Urinary bladder (tissue), 4 donors: ENCODE measurements around the gene SNX30. TPM values are rescaled to one million over a fixed set of nuclear protein-coding genes. Genes with fewer than 3 reads are reported as not detected.
A peak's percentile ranks its signal among the peaks of the same experiment; 100 is the strongest.

ENCODE experiments used
- DNase-seq: peaks from one replicate; pipeline ENCODE4 v3.0.0-alpha.2; 2015; ENCODE audit errors: extremely low spot score
- H3K27ac ChIP-seq: one replicate; pipeline ENCODE4 v1.5.1; 2013; ENCODE audit warnings: low read depth, mild to moderate bottlenecking, moderate library complexity
- H3K36me3 ChIP-seq: one replicate; pipeline ENCODE4 v1.6.1; 2013; ENCODE audit warnings: mild to moderate bottlenecking, moderate library complexity; ENCODE audit not compliant: insufficient read depth
- H3K4me1 ChIP-seq: one replicate; pipeline ENCODE4 v1.6.1; 2013; ENCODE audit warnings: mild to moderate bottlenecking, moderate library complexity; ENCODE audit not compliant: insufficient read depth
- H3K4me3 ChIP-seq: one replicate; pipeline ENCODE4 v1.5.1; 2013; ENCODE audit warnings: low read depth, low read length
- WGBS: extraction: QIAGEN DNeasy Blood & Tissue Kit; methylation state at CpG from one replicate; pipeline ENCODE4 v1.1.7; 2013; 5-methylcytosine and 5-hydroxymethylcytosine counted together
- polyA plus RNA-seq: library from polyadenylated mRNA; stranded (reverse); fragments of 200-250 nt; gene quantifications from one replicate; pipeline ENCODE4 v1.2.3, GENCODE V29; 2013
- total RNA-seq: library from RNA; depleted of rRNA; stranded (reverse); fragments of >200 nt; gene quantifications from one replicate; pipeline ENCODE4 v1.2.3, GENCODE V29; 2014
- donor health status: healthy with polysubstance abuse.
- donor health status: healthy.

The SNX30 gene
- total and polyA plus RNA-seq, 2 donors = 4.5 to 20.7 TPM

DNA sequence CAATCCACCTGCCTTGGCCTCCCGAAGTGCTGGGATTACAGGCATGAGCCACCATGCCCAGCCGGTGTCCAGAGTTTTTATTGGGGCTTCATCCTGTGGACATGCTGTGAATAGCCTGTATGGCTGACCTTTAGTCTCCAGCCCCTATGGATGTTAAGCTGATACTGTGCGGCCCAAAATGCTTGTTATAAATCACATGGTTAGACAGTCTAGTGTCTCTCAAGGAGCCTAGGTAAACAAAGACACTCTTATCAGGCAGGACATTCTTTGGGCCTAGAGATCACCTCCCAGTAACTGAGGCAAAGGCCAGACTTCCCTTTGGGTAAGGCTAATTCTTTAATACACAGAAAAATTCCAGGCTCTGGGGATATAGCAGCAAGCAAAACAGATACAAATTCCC is 162.1 kb downstream of the SNX30 start:
- WGBS = 82% methylated on average over 3 of the region's 3 CpGs

DNA sequence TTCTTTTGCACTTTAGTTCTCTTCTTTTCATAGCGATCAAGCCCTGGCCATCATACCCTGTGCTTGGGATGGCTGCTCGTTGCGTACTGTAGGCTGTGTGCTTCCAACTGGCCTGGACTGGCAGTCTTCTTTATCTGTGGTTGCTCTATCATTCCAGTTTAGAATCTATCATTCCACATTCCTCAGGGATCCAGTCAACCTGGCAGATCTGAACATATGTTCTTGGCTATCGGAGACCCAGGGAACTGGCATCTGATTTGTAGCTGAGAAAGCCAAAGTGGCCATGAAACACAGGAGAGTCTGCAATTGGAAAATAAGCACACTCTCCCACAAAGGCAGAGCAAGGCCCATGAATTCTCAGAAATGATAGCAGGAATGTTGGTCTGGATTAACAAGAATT is 162.8 kb downstream of the SNX30 start:
- 87% methylated on average over 4 of the region's 4 CpGs for WGBS
- no peak for DNase-seq
- H3K27ac ChIP-seq = no peak overlapping the region
- no peaks in the 10 kb centered on the region for H3K4me1 ChIP-seq
- no peaks in the 10 kb centered on the region for H3K36me3 ChIP-seq
- no peak overlapping the region for H3K4me3 ChIP-seq

More for the DNA sequence above, 162.1 kb downstream of the SNX30 start:
- H3K4me3 ChIP-seq = no peak overlapping the region
- H3K4me1 ChIP-seq = no peaks in the 10 kb centered on the region
- DNase-seq = no peak
- H3K36me3 ChIP-seq = no peaks in the 10 kb centered on the region
- no peak overlapping the region for H3K27ac ChIP-seq

DNA sequence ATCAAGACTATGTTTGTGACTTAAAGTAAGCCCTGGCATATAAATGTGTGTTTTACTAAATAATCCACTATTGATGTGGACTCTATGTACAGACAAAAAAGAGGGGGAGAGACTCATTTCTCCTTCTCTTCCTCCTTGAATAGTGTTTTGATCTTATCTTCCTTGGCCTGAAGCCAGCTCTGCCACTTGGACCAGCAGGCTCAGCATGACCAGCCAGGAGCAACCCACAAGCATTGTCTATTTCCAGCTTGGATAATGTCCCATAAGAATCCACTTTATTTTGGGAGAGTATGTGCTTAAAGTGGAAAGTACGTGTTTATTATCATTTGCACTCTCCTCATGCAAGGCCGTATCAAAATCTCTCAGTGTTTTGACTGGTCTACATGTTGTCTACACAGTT is 164.0 kb downstream of the SNX30 start:
- Histone ChIP-seq H3K36me3 (no peaks in the 10 kb centered on the region), H3K4me3 (no peak overlapping the region), H3K4me1 (no peaks in the 10 kb centered on the region), H3K27ac (no peak overlapping the region)
- peak; percentile 47 for DNase-seq
- WGBS = 51% methylated on average over 2 of the region's 2 CpGs

DNA sequence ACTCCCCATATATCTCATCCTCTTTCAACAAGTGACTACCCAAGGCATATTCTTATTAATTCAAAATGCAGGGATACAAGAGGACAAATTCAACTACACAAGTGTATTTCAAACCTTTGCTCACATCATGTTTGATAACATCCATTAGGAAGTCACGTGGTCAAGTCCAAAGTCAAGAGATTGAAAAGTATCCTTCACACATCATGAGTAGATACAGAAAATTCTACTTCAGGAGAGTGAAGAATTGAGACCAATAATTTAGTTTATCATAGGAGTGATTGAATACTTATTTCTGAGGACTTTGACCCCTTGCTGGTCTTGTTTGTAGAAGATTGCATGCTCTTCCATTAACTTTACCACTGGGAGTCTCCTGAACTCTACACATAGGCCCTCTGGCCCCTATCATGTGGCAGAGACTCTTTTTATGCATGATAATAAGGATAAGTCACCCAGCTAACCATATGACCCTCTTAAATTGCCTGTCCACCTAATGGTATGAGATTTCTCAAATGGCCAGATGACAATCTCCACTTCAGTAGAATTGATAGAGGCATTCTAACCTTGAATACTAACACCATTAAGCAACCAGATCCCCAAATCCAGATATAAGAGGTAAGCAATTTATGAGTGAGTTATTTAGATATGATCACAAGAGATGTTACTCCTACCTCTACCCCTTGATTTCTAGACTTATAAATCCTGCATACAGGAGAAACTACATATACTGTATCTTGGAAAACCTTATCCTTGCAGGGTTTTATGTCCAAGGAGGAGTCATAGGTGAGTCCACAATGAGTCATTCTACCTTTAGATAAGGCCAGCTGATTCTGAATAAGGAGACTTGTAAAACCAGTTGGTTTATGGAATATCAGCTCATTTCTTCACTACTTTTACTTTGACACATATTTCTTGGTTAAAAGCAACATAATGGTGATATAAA is 166.8 kb downstream of the SNX30 start:
- Histone ChIP-seq H3K27ac (no peak overlapping the region), H3K4me1 (no peaks in the 10 kb centered on the region), H3K36me3 (no peaks in the 10 kb centered on the region), H3K4me3 (no peak overlapping the region)
- no peak for DNase-seq
- 46% methylated on average over 1 of the region's 1 CpG for WGBS

DNA sequence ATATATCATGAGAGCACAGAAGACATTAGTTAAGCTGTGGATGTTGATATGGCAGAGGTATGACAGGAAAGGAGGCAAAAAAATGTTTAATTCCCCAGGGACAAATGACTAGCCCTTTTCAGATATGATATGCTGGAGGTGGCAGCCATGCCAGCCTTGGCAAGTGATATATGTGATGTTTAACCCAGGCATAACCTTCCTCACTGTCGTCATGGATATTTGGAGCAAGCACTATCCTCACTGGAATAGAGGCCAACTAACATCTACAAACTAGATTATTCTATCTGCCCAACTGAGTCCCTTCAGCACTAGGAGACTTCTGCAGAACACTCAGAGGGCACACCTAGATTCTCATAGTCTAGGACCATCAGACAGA is 167.4 kb downstream of the SNX30 start:
- Histone ChIP-seq H3K4me3 (no peak overlapping the region), H3K27ac (no peak overlapping the region), H3K36me3 (no peaks in the 10 kb centered on the region), H3K4me1 (no peaks in the 10 kb centered on the region)
- DNase-seq = no peak
- 54% methylated on average over 1 of the region's 1 CpG for WGBS

DNA sequence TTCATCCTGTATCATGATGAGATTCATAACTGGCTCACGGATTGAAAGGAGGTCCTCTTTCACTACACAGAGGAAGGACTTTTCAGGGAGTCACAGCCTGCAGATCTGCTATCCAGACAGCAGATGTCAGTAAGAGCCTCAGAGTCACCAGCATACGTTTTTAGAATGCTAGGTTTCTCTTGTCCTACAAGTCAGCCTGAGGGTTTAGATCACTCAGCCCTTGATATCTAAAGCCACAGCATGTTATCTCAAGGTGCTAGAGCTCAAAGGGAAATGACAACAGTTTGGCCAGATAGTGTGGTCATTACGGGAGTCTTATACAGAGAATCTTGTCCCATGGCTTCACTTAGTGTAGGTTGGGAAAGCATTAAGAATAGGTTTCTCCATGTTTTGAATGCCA is 171.0 kb downstream of the SNX30 start:
- Histone ChIP-seq H3K36me3 (no peaks in the 10 kb centered on the region), H3K4me3 (no peak overlapping the region), H3K27ac (no peak overlapping the region), H3K4me1 (no peaks in the 10 kb centered on the region)
- 20% methylated on average over 3 of the region's 3 CpGs for WGBS
- no peak for DNase-seq

Other genes with a start within 250 kb of the SNX30 start
- 25.9 TPM for gene INIP, start 32.6 kb upstream of the SNX30 start, total RNA-seq
- gene INIP, start 32.6 kb upstream of the SNX30 start, polyA plus RNA-seq = 10.4 TPM
- 3.1 TPM for gene SLC46A2, start 140.1 kb downstream of the SNX30 start, total RNA-seq
- 1.4 TPM for gene SLC46A2, start 140.1 kb downstream of the SNX30 start, polyA plus RNA-seq